Mucosa of descending colon (tissue), 3 donors: ENCODE data around the gene CAMSAP1. TPM values are rescaled to one million over a fixed set of nuclear protein-coding genes. Genes with fewer than 3 reads are reported as not detected.

Experiments used
- ATAC-seq: fragments of 200-7000 bp; cut with Tn5 transposase; one replicate; pipeline ENCODE4 v1.9.1; 2020; ENCODE audit warnings: mild to moderate bottlenecking, moderate library complexity
- DNase-seq, 3 donors: peaks; one replicate each; pipeline ENCODE4 v3.0.0-alpha.2; 2020
- H3K36me3 ChIP-seq: fragments of 200-600 bp; one replicate; pipeline ENCODE4 v1.8.0; 2021; ENCODE audit warnings: low read depth, mild to moderate bottlenecking
- H3K4me1 ChIP-seq: fragments of 200-600 bp; one replicate; pipeline ENCODE4 v1.8.0; 2021; ENCODE audit warnings: low read depth, mild to moderate bottlenecking
- H3K4me3 ChIP-seq: fragments of 200-600 bp; one replicate; pipeline ENCODE4 v1.8.0; 2021; ENCODE audit warnings: mild to moderate bottlenecking
- H3K9me3 ChIP-seq: fragments of 200-600 bp; one replicate; pipeline ENCODE4 v1.8.0; 2021; ENCODE audit warnings: mild to moderate bottlenecking
- intact Hi-C, 2 donors: fragments of 100-400 bp; cut with DNase I in 1 of 2; cut with micrococcal nuclease in 1 of 2; formaldehyde crosslinking; loops; one replicate each; pipeline versions ENCODE4 v1.11.0 to v1.11.1; 2022; cut with DNase I, micrococcal nuclease
- long read RNA-seq, 2 donors: library from polyadenylated mRNA; unstranded; transcript quantifications; one replicate each; pipeline ENCODE4 v2.0.0, GENCODE V29; 2019 to 2021
- total RNA-seq, 3 donors: library from RNA; stranded (reverse); fragmentation: NEBNext Ultra II Directional in 2 of 3; extraction: Animal tissue kit (Norgen Biotek cat#: 25700) in 2 of 3; gene quantifications; one replicate each; pipeline versions ENCODE4 v1.2.1 to v1.2.4, GENCODE V29; 2021 to 2023
- TF ChIP-seq, protein P1 (sequence below): fragments of 200-600 bp; IDR thresholded peaks from one replicate; pipeline ENCODE4 v1.8.0; 2022; ENCODE audit warnings: antibody characterized with exemption, mild to moderate bottlenecking
- donor health status: DM: no; HTN: no; CAD: no; lungs with moderate emphysema.
- donor health status: DM: no; HTN: no; CAD: no.
- donor health status: DM: no; HTN: yes; CAD: no.

CAMSAP1 gene, protein sequence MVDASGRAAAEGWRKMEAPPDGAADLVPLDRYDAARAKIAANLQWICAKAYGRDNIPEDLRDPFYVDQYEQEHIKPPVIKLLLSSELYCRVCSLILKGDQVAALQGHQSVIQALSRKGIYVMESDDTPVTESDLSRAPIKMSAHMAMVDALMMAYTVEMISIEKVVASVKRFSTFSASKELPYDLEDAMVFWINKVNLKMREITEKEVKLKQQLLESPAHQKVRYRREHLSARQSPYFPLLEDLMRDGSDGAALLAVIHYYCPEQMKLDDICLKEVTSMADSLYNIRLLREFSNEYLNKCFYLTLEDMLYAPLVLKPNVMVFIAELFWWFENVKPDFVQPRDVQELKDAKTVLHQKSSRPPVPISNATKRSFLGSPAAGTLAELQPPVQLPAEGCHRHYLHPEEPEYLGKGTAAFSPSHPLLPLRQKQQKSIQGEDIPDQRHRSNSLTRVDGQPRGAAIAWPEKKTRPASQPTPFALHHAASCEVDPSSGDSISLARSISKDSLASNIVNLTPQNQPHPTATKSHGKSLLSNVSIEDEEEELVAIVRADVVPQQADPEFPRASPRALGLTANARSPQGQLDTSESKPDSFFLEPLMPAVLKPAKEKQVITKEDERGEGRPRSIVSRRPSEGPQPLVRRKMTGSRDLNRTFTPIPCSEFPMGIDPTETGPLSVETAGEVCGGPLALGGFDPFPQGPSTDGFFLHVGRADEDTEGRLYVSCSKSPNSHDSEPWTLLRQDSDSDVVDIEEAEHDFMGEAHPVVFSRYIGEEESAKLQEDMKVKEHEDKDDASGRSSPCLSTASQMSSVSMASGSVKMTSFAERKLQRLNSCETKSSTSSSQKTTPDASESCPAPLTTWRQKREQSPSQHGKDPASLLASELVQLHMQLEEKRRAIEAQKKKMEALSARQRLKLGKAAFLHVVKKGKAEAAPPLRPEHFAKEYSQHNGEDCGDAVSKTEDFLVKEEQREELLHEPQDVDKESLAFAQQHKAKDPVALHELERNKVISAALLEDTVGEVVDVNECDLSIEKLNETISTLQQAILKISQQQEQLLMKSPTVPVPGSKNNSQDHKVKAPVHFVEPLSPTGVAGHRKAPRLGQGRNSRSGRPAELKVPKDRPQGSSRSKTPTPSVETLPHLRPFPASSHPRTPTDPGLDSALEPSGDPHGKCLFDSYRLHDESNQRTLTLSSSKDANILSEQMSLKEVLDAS (N-terminal part only)
- total RNA-seq, result 10 to 100 TPM; 11.5 to 37.8 (median 14.3) TPM
- long read RNA-seq, donor 1, full-length matches to known transcripts, result 1 of 14 reads
- long read RNA-seq, donor 1, partial matches to known transcripts, result 9 of 14 reads
- long read RNA-seq, donor 1, other reads (novel, unspliced or antisense), result 4 of 14 reads
- long read RNA-seq, donor 2, result 0 reads

DNA sequence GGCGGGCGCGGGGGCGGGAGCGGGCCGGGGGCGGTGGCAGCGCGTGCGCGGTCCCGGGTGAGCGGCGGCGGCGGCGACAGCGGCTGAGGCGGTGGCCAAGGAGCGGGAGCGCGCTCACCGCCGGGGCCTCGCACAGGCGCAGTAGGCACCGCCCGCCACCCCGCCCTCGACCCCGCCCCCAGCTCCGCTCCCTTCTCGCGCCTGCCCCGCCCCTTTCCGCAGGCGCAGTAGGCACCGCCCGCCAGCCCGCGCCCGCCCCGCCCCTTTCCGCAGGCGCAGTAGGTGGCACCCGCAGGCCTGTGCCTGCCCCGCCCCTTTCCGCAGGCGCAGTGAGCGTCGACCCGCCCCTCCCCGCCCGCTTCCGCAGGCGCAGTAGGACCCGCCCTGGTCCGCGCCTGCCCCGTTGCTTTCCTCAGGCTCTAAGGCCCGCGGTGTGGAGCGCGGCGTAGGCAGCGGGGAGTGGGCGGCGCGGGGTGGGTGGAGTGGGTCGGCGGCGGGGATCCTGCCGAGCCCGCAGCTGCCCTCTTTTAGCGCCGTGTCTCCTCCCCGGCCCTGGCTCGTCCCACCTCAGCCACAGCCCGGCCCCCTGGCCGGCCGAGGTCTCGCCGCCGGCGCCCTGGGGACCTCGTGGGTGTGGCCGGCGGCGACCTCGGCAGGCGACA lies at the start of gene CAMSAP1:
TSS of gene CAMSAP1 (minus strand) at position 116 of the 662 bp plus-strand sequence. CDS start 387 bp downstream, outside the sequence.
- Histone ChIP-seq H3K9me3 (no peaks in the 10 kb centered on the region), H3K4me1 (peaks cover 15% of the 10 kb centered on the region), H3K4me3 (peak within 1 kb of the TSS; percentile 63), H3K36me3 (no peaks in the 10 kb centered on the region)
- TF ChIP-seq, protein P1, sequence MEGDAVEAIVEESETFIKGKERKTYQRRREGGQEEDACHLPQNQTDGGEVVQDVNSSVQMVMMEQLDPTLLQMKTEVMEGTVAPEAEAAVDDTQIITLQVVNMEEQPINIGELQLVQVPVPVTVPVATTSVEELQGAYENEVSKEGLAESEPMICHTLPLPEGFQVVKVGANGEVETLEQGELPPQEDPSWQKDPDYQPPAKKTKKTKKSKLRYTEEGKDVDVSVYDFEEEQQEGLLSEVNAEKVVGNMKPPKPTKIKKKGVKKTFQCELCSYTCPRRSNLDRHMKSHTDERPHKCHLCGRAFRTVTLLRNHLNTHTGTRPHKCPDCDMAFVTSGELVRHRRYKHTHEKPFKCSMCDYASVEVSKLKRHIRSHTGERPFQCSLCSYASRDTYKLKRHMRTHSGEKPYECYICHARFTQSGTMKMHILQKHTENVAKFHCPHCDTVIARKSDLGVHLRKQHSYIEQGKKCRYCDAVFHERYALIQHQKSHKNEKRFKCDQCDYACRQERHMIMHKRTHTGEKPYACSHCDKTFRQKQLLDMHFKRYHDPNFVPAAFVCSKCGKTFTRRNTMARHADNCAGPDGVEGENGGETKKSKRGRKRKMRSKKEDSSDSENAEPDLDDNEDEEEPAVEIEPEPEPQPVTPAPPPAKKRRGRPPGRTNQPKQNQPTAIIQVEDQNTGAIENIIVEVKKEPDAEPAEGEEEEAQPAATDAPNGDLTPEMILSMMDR, result no peak
- ATAC-seq (peak; percentile 97), DNase-seq (peak; percentile 93 to 97 (median 96))
- intact Hi-C loops, result no loop called here

DNA sequence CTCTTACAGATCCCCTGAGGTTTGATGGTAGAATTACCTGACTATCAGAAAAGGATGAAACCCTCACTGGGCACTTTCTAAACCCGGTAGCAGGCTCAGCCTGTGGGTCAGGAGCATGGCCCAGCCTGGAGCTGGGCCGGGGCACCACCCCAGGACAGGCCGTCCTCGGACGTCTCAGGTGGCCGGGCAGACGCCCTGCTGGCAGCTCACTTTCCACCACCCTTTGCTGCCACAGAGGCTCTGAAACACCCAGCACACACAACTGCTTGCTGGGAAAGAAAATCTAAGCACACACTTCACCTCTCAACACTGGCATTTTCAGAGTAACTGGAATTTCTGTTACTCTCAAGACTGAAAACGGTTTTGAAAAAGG lies 49.4 kb upstream of the CAMSAP1 start:
- TF ChIP-seq, protein P1, result no peak
- H3K4me3 ChIP-seq, result no peak overlapping the region
- H3K9me3 ChIP-seq, result no peaks in the 10 kb centered on the region
- intact Hi-C loops, result no loop called here
- H3K36me3 ChIP-seq, result no peaks in the 10 kb centered on the region
- no peak for DNase-seq
- ATAC-seq, result no peak
- H3K4me1 ChIP-seq, result peaks cover 6% of the 10 kb centered on the region

DNA sequence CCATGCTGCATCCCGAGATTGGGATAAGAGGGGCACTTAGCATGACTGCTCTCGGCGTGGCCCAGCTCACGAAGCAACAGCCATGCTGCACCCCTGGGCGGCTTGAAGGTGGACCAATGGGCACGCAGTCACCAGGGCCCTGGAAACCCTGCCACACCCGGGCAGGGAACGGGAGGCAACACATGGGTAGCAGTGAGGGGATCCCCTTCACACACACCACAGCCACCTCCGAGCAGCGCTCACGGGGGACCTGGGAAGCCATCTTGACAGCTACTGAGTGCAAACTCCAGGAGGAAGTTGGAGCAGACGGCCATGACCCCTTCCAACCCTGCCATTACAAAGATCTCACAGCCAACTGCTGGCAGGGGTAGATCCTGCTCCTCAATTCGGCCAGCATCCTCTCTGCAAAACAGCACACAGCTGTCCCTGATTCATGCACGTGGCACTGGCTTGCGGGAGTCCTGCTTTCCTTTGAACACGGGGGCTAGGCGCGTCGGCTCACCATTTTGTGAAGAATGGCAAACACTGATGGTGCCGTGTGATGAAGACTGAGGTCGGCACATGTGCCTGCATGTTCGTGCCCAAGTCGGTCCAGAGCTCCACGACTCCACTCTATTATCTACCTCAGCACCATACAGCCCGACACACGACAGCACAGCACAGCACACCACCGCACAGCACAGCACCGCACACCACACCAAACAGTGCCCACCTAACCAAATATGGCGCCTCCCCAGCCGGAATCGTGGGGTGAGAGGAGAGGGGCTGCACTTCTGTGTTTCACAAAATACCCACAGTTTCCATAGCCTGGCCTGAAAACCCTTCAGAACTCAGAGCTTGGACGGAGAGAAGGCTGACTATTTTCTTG lies 48.8 kb upstream of the CAMSAP1 start:
- no peak for DNase-seq
- Histone ChIP-seq H3K9me3 (no peaks in the 10 kb centered on the region), H3K4me1 (peaks cover 6% of the 10 kb centered on the region), H3K36me3 (no peaks in the 10 kb centered on the region), H3K4me3 (no peak overlapping the region)
- ATAC-seq, result no peak
- intact Hi-C loops, result no loop called here
- TF ChIP-seq, protein P1, result no peak

DNA sequence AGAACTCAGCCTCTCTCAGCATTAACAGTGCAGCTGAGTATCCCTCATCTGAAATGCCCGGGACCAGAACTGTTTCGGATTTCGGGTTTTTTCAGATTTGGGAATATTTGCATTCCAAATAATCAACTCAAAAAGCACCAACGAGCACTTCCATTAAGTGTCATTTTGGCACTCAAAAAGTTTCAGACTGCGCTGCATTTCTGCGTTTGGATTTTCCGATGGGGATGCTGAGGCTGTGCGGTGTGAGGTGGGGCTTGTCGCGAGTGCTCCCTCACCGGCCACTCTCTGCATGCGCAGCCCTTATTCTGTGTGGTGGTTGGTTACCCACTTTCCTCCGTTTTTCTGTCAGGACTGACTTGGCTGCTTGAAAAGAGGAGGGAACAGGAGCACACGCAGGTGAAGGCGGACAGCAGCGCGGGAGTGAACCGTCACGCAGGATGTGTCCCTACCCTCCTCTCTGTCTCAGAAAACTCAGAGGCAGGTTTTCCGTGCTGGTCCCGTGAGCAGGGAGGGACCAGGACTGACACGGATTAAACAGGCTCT lies 45.4 kb upstream of the CAMSAP1 start:
- intact Hi-C loops, result no loop called here
- peaks cover 9% of the 10 kb centered on the region for H3K36me3 ChIP-seq
- TF ChIP-seq, protein P1, result no peak

More for the DNA sequence above, 45.4 kb upstream of the CAMSAP1 start:
- DNase-seq (no peak), ATAC-seq (no peak)
- no peaks in the 10 kb centered on the region for H3K9me3 ChIP-seq
- H3K4me1 ChIP-seq, result no peaks in the 10 kb centered on the region
- H3K4me3 ChIP-seq, result no peak overlapping the region
